ENCODE results near the gene SHANK2.

Gene SHANK2

GRCh38 chr11:71218789-71219499 is 33.4 kb downstream of the SHANK2 start:
- no peak for DNase-seq

GRCh38 chr11:71215425-71215965 is 36.9 kb downstream of the SHANK2 start:
- no peak for DNase-seq

GRCh38 chr11:71214553-71215424 is 37.6 kb downstream of the SHANK2 start:
- DNase-seq, result no peak

GRCh38 chr11:71213696-71214552 is 38.5 kb downstream of the SHANK2 start:
- DNase-seq, result no peak

- DNase-seq, result no peak
Observed at GRCh38 chr11:71212871-71213559, 39.4 kb downstream of the SHANK2 start.

GRCh38 chr11:71211631-71212030 is 40.7 kb downstream of the SHANK2 start:
- no peak for DNase-seq

GRCh38 chr11:71210861-71211260 is 41.5 kb downstream of the SHANK2 start:
- no peak for DNase-seq

- no peak for DNase-seq
Observed at GRCh38 chr11:71209656-71210055, 42.7 kb downstream of the SHANK2 start.

GRCh38 chr11:71209181-71209580 is 43.2 kb downstream of the SHANK2 start:
- no peak for DNase-seq

GRCh38 chr11:71208011-71208774 is 44.2 kb downstream of the SHANK2 start:
- no peak for DNase-seq

- no peak for DNase-seq
Observed at GRCh38 chr11:71207563-71207962, 44.8 kb downstream of the SHANK2 start.

- no peak for DNase-seq
Observed at GRCh38 chr11:71206186-71206585, 46.2 kb downstream of the SHANK2 start.

GRCh38 chr11:71204748-71205664 is 47.4 kb downstream of the SHANK2 start:
- no peak for DNase-seq

GRCh38 chr11:71204294-71204693 is 48.1 kb downstream of the SHANK2 start:
- no peak for DNase-seq

GRCh38 chr11:71203681-71204080 is 48.7 kb downstream of the SHANK2 start:
- no peak for DNase-seq

- DNase-seq, result no peak
Observed at GRCh38 chr11:71202966-71203365, 49.4 kb downstream of the SHANK2 start.

GRCh38 chr11:71202598-71202944 is 49.8 kb downstream of the SHANK2 start:
- DNase-seq, result no peak
